GM18505 (cell line): ENCODE data around the gene TRIM52.

Source experiments
- ATAC-seq: cut with Tn5 transposase; IDR thresholded peaks from one replicate; pipeline ENCODE4 v1.9.1; 2021; ENCODE audit not compliant: unreplicated experiment
- POLR2A ChIP-seq: IDR thresholded peaks from 4 replicates; pipeline ENCODE4 v1.6.1; 2011; ENCODE audit warnings: borderline replicate concordance; ENCODE audit not compliant: insufficient read depth, insufficient read length; ENCODE audit errors: extremely low read depth

The TRIM52 gene

GRCh38 chr5:181243564-181244343 is 17.2 kb downstream of the TRIM52 start, which contains the start of gene RACK1:
Gene RACK1, minus strand, starts transcription at chr5:181243906. Its CDS starts 106 bp downstream, at chr5:181243800.
- peak; percentile 63 for ATAC-seq

GRCh38 chr5:181243018-181243563 is 17.9 kb downstream of the TRIM52 start:
- no peak for TF ChIP-seq POLR2A

More at GRCh38 chr5:181243564-181244343, 17.2 kb downstream of the TRIM52 start, which contains the start of gene RACK1:
- peak; percentile 99 for TF ChIP-seq POLR2A

GRCh38 chr5:181242031-181242451 is 18.9 kb downstream of the TRIM52 start:
- no peak for TF ChIP-seq POLR2A
- ATAC-seq, result no peak

More at GRCh38 chr5:181243018-181243563, 17.9 kb downstream of the TRIM52 start:
- no peak for ATAC-seq

- no peak for ATAC-seq
- TF ChIP-seq POLR2A, result no peak
Measured at GRCh38 chr5:181241393-181241975, 19.5 kb downstream of the TRIM52 start.

- no peak for ATAC-seq
- TF ChIP-seq POLR2A, result no peak
Measured at GRCh38 chr5:181239062-181239663, 21.8 kb downstream of the TRIM52 start.

- peak; percentile 18 for TF ChIP-seq POLR2A
- ATAC-seq, result no peak
Measured at GRCh38 chr5:181237729-181238385, 23.1 kb downstream of the TRIM52 start.

- no peak for ATAC-seq
- TF ChIP-seq POLR2A, result no peak
Measured at GRCh38 chr5:181236954-181237641, 23.8 kb downstream of the TRIM52 start.

GRCh38 chr5:181236471-181236870 is 24.5 kb downstream of the TRIM52 start:
- no peak for TF ChIP-seq POLR2A
- ATAC-seq, result no peak

- TF ChIP-seq POLR2A, result peak; percentile 9
- ATAC-seq, result no peak
Measured at GRCh38 chr5:181235689-181236366, 25.1 kb downstream of the TRIM52 start.

GRCh38 chr5:181235323-181235688 is 25.6 kb downstream of the TRIM52 start:
- peak; percentile 2 for TF ChIP-seq POLR2A
- ATAC-seq, result no peak

- TF ChIP-seq POLR2A, result no peak
Measured at GRCh38 chr5:181234455-181235306, 26.3 kb downstream of the TRIM52 start.

More at GRCh38 chr5:181234455-181235306, 26.3 kb downstream of the TRIM52 start:
- no peak for ATAC-seq
